ENCODE results near the gene MRC2.

GRCh38 chr17:62655656-62656055 is 28.2 kb downstream of the MRC2 start:
- TF ChIP-seq, protein P1, sequence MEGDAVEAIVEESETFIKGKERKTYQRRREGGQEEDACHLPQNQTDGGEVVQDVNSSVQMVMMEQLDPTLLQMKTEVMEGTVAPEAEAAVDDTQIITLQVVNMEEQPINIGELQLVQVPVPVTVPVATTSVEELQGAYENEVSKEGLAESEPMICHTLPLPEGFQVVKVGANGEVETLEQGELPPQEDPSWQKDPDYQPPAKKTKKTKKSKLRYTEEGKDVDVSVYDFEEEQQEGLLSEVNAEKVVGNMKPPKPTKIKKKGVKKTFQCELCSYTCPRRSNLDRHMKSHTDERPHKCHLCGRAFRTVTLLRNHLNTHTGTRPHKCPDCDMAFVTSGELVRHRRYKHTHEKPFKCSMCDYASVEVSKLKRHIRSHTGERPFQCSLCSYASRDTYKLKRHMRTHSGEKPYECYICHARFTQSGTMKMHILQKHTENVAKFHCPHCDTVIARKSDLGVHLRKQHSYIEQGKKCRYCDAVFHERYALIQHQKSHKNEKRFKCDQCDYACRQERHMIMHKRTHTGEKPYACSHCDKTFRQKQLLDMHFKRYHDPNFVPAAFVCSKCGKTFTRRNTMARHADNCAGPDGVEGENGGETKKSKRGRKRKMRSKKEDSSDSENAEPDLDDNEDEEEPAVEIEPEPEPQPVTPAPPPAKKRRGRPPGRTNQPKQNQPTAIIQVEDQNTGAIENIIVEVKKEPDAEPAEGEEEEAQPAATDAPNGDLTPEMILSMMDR (IDR thresholded peaks at IDR 0.05; ENCODE audit: poor library complexity): no peak
- no peak for TF ChIP-seq EZH2phosphoT487 (IDR thresholded peaks at IDR 0.05; ENCODE audit: low read depth, severe bottlenecking, unreplicated experiment)

Measured in hepatocyte (in vitro differentiated cells).